DOHH2 (cell line): ENCODE data around the gene SERPINH1.

Experiments used
- EZH2phosphoT487 ChIP-seq: fragments of 200-600 bp; sonication (generic); IDR thresholded peaks from 2 replicates; pipeline ENCODE4 v1.6.1; 2017; ENCODE audit warnings: borderline replicate concordance, mild to moderate bottlenecking, antibody characterized with exemption, low read length, moderate library complexity, mixed read lengths
- TF ChIP-seq, protein P1 (sequence below): fragments of 200-600 bp; sonication (generic); IDR thresholded peaks from one replicate; pipeline ENCODE4 v1.5.1; 2014; ENCODE audit warnings: antibody characterized with exemption, mild to moderate bottlenecking, low read depth, low read length; ENCODE audit not compliant: poor library complexity, severe bottlenecking

DNA sequence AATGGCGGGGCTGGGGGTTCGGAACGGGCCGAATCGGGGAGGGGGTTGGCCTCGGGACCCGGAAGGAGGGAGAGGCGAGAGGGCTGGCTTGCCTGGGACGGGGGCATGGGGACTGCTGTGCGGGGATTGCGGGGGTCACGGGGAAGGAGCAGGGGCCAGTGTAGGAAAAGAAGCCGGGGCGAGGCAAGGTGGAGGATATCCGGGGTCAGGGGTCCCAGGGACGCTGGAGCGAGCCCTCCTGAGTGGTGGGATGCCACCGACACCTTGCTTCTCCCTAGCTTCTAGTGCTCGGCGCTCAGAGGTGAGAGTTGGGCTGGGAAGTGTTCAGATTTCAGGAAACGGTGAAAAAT, 35.9 kb upstream of the SERPINH1 start:
- TF ChIP-seq, protein P1, sequence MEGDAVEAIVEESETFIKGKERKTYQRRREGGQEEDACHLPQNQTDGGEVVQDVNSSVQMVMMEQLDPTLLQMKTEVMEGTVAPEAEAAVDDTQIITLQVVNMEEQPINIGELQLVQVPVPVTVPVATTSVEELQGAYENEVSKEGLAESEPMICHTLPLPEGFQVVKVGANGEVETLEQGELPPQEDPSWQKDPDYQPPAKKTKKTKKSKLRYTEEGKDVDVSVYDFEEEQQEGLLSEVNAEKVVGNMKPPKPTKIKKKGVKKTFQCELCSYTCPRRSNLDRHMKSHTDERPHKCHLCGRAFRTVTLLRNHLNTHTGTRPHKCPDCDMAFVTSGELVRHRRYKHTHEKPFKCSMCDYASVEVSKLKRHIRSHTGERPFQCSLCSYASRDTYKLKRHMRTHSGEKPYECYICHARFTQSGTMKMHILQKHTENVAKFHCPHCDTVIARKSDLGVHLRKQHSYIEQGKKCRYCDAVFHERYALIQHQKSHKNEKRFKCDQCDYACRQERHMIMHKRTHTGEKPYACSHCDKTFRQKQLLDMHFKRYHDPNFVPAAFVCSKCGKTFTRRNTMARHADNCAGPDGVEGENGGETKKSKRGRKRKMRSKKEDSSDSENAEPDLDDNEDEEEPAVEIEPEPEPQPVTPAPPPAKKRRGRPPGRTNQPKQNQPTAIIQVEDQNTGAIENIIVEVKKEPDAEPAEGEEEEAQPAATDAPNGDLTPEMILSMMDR = no peak
- TF ChIP-seq EZH2phosphoT487 = no peak
